Chondrocyte (in vitro differentiated cells): ENCODE measurements around the gene GUK1. TPM values are rescaled to one million over a fixed set of nuclear protein-coding genes. Genes with fewer than 3 reads are reported as not detected.

Experiments used
- DNase-seq: peaks from one replicate; pipeline ENCODE4 v3.0.0; 2021; ENCODE audit warnings: mixed read lengths, low spot score
- H3K27ac Mint-ChIP-seq: one replicate; pipeline ENCODE4 v1.8.0; 2021; ENCODE audit warnings: mild to moderate bottlenecking, moderate library complexity, mixed read lengths; ENCODE audit not compliant: unreplicated experiment
- H3K27me3 Mint-ChIP-seq: 2 replicates; pipeline ENCODE4 v1.8.0; 2021; ENCODE audit warnings: low read depth, mixed read lengths
- H3K36me3 Mint-ChIP-seq: 2 replicates; pipeline ENCODE4 v1.8.0; 2021; ENCODE audit warnings: low read depth, mixed read lengths
- H3K4me1 Mint-ChIP-seq: 2 replicates; pipeline ENCODE4 v1.8.0; 2021; ENCODE audit warnings: low read depth, mild to moderate bottlenecking, mixed read lengths
- H3K4me3 Mint-ChIP-seq: one replicate; pipeline ENCODE4 v1.8.0; 2021; ENCODE audit warnings: mild to moderate bottlenecking, moderate library complexity, mixed read lengths; ENCODE audit not compliant: unreplicated experiment
- H3K9me3 Mint-ChIP-seq: 2 replicates; pipeline ENCODE4 v1.8.0; 2021; ENCODE audit warnings: low read depth, mixed read lengths
- total RNA-seq: library from RNA; stranded (reverse); gene quantifications from 3 replicates; pipeline ENCODE4 v1.2.1, GENCODE V29; 2021
- TF ChIP-seq, protein P1 (sequence below): fragments of 200-600 bp; sonication (generic); IDR thresholded peaks from 2 replicates; pipeline ENCODE4 v1.5.0; 2021; ENCODE audit warnings: antibody characterized with exemption, mild to moderate bottlenecking, moderate library complexity

Gene GUK1
- total RNA-seq, 1 donor from 2014 or later: 196 TPM

- H3K27me3 Mint-ChIP-seq: no peaks in the 10 kb centered on the region
- H3K4me1 Mint-ChIP-seq: peaks cover 32% of the 10 kb centered on the region
- peak; percentile 92 for DNase-seq
- H3K9me3 Mint-ChIP-seq: no peaks in the 10 kb centered on the region
- TF ChIP-seq, protein P1, sequence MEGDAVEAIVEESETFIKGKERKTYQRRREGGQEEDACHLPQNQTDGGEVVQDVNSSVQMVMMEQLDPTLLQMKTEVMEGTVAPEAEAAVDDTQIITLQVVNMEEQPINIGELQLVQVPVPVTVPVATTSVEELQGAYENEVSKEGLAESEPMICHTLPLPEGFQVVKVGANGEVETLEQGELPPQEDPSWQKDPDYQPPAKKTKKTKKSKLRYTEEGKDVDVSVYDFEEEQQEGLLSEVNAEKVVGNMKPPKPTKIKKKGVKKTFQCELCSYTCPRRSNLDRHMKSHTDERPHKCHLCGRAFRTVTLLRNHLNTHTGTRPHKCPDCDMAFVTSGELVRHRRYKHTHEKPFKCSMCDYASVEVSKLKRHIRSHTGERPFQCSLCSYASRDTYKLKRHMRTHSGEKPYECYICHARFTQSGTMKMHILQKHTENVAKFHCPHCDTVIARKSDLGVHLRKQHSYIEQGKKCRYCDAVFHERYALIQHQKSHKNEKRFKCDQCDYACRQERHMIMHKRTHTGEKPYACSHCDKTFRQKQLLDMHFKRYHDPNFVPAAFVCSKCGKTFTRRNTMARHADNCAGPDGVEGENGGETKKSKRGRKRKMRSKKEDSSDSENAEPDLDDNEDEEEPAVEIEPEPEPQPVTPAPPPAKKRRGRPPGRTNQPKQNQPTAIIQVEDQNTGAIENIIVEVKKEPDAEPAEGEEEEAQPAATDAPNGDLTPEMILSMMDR: no peak
- H3K4me3 Mint-ChIP-seq: no peak overlapping the region
- H3K36me3 Mint-ChIP-seq: no peaks in the 10 kb centered on the region
- H3K27ac Mint-ChIP-seq: no peak overlapping the region
Observed at GRCh38 chr1:228145463-228146416, 5.7 kb downstream of the GUK1 start.

DNA sequence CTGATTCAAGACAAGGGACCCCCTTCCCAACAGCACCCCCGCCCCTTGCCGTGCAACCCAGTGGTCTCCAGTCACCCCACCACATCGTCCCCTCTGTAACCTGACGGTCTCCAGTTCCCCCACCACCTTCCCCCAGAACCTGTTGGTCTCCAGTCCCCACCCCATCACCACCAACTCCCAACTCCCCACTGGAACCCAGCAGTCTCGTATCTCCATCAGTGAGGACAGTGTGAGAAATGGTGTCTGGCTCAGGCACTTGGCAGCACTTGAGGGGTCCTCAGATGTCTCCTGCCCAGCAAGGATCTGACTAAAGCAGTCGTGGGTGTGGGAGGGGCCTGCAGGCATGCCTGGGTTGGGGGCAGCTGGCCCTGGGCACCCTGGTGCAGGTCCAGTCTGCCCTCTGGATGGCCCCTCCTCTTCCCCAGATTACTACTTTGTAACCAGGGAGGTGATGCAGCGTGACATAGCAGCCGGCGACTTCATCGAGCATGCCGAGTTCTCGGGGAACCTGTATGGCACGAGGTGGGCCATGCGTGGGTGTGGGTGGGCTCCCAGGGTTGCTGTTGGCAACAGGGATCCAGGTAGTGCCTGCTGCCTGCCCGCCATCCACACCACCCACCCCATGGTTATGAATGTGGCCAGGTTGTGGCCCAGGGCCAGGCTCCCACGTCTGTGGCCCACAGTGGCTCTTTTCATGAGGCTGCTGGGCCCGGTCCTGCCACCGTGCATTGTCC, 6.5 kb downstream of the GUK1 start:
- Mint-ChIP-seq H3K27me3 (no peaks in the 10 kb centered on the region), H3K9me3 (no peaks in the 10 kb centered on the region), H3K4me3 (no peak overlapping the region), H3K27ac (no peak overlapping the region), H3K36me3 (no peaks in the 10 kb centered on the region), H3K4me1 (peaks cover 24% of the 10 kb centered on the region)
- DNase-seq: no peak
- TF ChIP-seq, protein P1: no peak

GRCh38 chr1:228147151-228147693, 7.1 kb downstream of the GUK1 start:
- Mint-ChIP-seq H3K9me3 (no peaks in the 10 kb centered on the region), H3K27ac (no peak overlapping the region), H3K36me3 (no peaks in the 10 kb centered on the region), H3K4me1 (peaks cover 18% of the 10 kb centered on the region), H3K27me3 (no peaks in the 10 kb centered on the region), H3K4me3 (no peak overlapping the region)
- TF ChIP-seq, protein P1: no peak
- no peak for DNase-seq

DNA sequence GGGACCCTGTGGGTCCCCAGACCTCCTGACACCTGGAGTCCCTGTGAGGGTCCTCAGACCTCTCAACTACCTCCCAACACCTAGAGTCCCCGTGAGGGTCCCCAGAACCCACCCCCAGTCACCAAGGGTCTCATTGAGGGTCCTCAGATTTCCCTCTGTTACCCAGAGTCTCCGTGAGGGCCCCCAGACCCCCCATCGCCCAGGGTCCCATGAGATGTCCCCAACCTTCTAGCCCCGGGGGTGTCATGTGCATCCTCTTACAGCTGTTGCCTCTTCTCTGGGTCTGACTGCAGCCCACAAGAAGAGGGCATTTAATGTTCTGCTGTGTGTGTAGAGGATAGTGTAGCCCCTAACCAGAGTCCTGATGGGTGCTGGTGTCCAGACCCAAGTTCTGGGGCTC, 7.7 kb downstream of the GUK1 start:
- Mint-ChIP-seq H3K27me3 (no peaks in the 10 kb centered on the region), H3K4me1 (peaks cover 12% of the 10 kb centered on the region), H3K27ac (no peak overlapping the region), H3K36me3 (no peaks in the 10 kb centered on the region), H3K9me3 (no peaks in the 10 kb centered on the region), H3K4me3 (no peak overlapping the region)
- DNase-seq: no peak
- TF ChIP-seq, protein P1: no peak

- H3K9me3 Mint-ChIP-seq: no peaks in the 10 kb centered on the region
- H3K4me1 Mint-ChIP-seq: peaks cover 6% of the 10 kb centered on the region
- H3K27ac Mint-ChIP-seq: no peak overlapping the region
- TF ChIP-seq, protein P1: no peak
- H3K27me3 Mint-ChIP-seq: no peaks in the 10 kb centered on the region
- H3K36me3 Mint-ChIP-seq: no peaks in the 10 kb centered on the region
- DNase-seq: no peak
- H3K4me3 Mint-ChIP-seq: no peak overlapping the region
Observed at GRCh38 chr1:228148196-228148861, 8.2 kb downstream of the GUK1 start.
